K562 (cell line): Measurements from ENCODE around the gene MOSPD3. TPM values are rescaled to one million over a fixed set of nuclear protein-coding genes. Genes with fewer than 3 reads are reported as not detected.

Source experiments
- C11orf30 ChIP-seq: fragments of 450-650 bp; IDR thresholded peaks from 2 replicates; pipeline ENCODE4 v1.6.1; 2016; ENCODE audit warnings: low read depth, mild to moderate bottlenecking
- CCAR2 ChIP-seq: fragments of 200-400 bp; formaldehyde crosslinking; IDR thresholded peaks from 2 replicates; pipeline ENCODE4 v1.6.1; 2017; ENCODE audit warnings: mild to moderate bottlenecking, low read depth, low read length
- DACH1 ChIP-seq: fragments of 450-650 bp; IDR thresholded peaks from 2 replicates; pipeline ENCODE4 v1.6.1; 2018; ENCODE audit not compliant: partially characterized antibody
- DMBX1 ChIP-seq: fragments of 250-450 bp; sonication (Bioruptor Pico); IDR thresholded peaks from 2 replicates; pipeline ENCODE4 v1.8.0; 2022; ENCODE audit warnings: inconsistent platforms, mild to moderate bottlenecking, moderate library complexity, borderline replicate concordance
- GABPA ChIP-seq: fragments of 200-800 bp; sonication (Bioruptor generic); conservative IDR thresholded peaks from 2 replicates; pipeline ENCODE4 v1.6.1; 2016; ENCODE audit warnings: low read depth, missing genetic modification characterization, missing compliant biosample characterization
- LEF1 ChIP-seq: fragments of 450-650 bp; IDR thresholded peaks from 2 replicates; pipeline ENCODE4 v1.6.1; 2016; ENCODE audit warnings: mild to moderate bottlenecking
- MAFK ChIP-seq: IDR thresholded peaks from 2 replicates; pipeline ENCODE4 v1.6.1; 2011; ENCODE audit warnings: low read length, improper control_type of control experiment
- MCM2 ChIP-seq: fragments of 450-650 bp; IDR thresholded peaks from 2 replicates; pipeline ENCODE4 v1.6.1; 2017; ENCODE audit warnings: low read depth, mild to moderate bottlenecking
- ZNF124 ChIP-seq: sonication (generic); formaldehyde crosslinking; IDR thresholded peaks from 2 replicates; pipeline ENCODE4 v1.8.1; 2022; ENCODE audit warnings: missing genetic modification reagents
- ZNF668 ChIP-seq: fragments of 250-450 bp; sonication (Bioruptor Pico); IDR thresholded peaks from 2 replicates; pipeline ENCODE4 v1.8.0; 2022; ENCODE audit warnings: mild to moderate bottlenecking, inconsistent platforms
- polyA plus RNA-seq, 8 experiments: library from polyadenylated mRNA; depleted of rRNA in 4 of 8; stranded (reverse) in 5 of 8; unstranded in 3 of 8; fragments of >200 nt; fragmentation: Nextera tagmentation in 2 of 8; fragmentation: Illumina TruSeq in 1 of 8; extraction: Ambion mirVana in 2 of 8; extraction: Trizol in 1 of 8; gene quantifications; 2 replicates each; pipeline versions ENCODE4 v1.2.1 to v1.2.3, GENCODE V29; 2011 to 2014; ENCODE audit warnings: inconsistent platforms in 1 of 8, missing spikeins in 1 of 8
- total RNA-seq, 7 experiments: library from RNA; depleted of rRNA in 6 of 7; stranded (reverse); fragments of >200 nt in 6 of 7; fragmentation: Illumina TruSeq in 2 of 7; extraction: Trizol in 2 of 7; gene quantifications; 2 replicates each; pipeline versions ENCODE4 v1.2.1 to v1.2.3, GENCODE V29; 2011 to 2021; ENCODE audit warnings: low replicate concordance in 1 of 7
- TF ChIP-seq, protein P1 (sequence below): fragments of 200-600 bp; sonication (generic); IDR thresholded peaks from one replicate; pipeline ENCODE4 v1.6.1; 2012; ENCODE audit warnings: mild to moderate bottlenecking, low read depth, low read length, inconsistent platforms
- TF ChIP-seq, protein P2 (sequence below): fragments of 250-450 bp; sonication (Bioruptor Pico); IDR thresholded peaks from 2 replicates; pipeline ENCODE4 v1.5.0; 2022; ENCODE audit warnings: mild to moderate bottlenecking

The MOSPD3 gene
- total and polyA plus RNA-seq, 9 of the 15 experiments (the other 6 are each of a cell fraction or from before 2014, with no cell fraction given) = 1.4 to 32.1 (median 7.3) TPM

DNA sequence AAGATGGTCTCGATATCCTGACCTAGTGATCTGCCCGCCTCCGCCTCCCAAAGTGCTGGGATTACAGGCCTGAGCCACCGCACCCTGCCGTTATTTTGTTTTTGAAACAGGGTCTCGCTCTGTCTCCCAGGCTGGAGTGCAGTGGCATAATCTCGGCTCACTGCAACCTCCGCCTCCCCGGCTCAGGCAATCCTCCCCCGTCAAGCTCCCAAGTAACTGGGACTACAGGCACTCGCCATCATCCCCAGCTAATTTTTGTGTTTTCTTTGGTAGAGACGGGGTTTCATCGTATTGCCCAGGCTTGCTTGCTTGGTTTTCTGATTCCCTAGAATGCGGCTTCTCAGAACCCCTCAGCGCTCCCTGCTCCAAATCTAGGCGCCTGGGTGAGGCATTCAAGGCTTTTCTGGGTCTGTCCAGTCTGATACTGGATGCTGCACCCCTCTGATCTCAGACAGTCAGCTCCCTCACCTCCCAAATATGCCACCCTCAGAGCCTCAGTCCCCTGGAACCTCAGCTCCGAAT, 27.7 kb downstream of the MOSPD3 start (continued):
- TF ChIP-seq, protein P1, sequence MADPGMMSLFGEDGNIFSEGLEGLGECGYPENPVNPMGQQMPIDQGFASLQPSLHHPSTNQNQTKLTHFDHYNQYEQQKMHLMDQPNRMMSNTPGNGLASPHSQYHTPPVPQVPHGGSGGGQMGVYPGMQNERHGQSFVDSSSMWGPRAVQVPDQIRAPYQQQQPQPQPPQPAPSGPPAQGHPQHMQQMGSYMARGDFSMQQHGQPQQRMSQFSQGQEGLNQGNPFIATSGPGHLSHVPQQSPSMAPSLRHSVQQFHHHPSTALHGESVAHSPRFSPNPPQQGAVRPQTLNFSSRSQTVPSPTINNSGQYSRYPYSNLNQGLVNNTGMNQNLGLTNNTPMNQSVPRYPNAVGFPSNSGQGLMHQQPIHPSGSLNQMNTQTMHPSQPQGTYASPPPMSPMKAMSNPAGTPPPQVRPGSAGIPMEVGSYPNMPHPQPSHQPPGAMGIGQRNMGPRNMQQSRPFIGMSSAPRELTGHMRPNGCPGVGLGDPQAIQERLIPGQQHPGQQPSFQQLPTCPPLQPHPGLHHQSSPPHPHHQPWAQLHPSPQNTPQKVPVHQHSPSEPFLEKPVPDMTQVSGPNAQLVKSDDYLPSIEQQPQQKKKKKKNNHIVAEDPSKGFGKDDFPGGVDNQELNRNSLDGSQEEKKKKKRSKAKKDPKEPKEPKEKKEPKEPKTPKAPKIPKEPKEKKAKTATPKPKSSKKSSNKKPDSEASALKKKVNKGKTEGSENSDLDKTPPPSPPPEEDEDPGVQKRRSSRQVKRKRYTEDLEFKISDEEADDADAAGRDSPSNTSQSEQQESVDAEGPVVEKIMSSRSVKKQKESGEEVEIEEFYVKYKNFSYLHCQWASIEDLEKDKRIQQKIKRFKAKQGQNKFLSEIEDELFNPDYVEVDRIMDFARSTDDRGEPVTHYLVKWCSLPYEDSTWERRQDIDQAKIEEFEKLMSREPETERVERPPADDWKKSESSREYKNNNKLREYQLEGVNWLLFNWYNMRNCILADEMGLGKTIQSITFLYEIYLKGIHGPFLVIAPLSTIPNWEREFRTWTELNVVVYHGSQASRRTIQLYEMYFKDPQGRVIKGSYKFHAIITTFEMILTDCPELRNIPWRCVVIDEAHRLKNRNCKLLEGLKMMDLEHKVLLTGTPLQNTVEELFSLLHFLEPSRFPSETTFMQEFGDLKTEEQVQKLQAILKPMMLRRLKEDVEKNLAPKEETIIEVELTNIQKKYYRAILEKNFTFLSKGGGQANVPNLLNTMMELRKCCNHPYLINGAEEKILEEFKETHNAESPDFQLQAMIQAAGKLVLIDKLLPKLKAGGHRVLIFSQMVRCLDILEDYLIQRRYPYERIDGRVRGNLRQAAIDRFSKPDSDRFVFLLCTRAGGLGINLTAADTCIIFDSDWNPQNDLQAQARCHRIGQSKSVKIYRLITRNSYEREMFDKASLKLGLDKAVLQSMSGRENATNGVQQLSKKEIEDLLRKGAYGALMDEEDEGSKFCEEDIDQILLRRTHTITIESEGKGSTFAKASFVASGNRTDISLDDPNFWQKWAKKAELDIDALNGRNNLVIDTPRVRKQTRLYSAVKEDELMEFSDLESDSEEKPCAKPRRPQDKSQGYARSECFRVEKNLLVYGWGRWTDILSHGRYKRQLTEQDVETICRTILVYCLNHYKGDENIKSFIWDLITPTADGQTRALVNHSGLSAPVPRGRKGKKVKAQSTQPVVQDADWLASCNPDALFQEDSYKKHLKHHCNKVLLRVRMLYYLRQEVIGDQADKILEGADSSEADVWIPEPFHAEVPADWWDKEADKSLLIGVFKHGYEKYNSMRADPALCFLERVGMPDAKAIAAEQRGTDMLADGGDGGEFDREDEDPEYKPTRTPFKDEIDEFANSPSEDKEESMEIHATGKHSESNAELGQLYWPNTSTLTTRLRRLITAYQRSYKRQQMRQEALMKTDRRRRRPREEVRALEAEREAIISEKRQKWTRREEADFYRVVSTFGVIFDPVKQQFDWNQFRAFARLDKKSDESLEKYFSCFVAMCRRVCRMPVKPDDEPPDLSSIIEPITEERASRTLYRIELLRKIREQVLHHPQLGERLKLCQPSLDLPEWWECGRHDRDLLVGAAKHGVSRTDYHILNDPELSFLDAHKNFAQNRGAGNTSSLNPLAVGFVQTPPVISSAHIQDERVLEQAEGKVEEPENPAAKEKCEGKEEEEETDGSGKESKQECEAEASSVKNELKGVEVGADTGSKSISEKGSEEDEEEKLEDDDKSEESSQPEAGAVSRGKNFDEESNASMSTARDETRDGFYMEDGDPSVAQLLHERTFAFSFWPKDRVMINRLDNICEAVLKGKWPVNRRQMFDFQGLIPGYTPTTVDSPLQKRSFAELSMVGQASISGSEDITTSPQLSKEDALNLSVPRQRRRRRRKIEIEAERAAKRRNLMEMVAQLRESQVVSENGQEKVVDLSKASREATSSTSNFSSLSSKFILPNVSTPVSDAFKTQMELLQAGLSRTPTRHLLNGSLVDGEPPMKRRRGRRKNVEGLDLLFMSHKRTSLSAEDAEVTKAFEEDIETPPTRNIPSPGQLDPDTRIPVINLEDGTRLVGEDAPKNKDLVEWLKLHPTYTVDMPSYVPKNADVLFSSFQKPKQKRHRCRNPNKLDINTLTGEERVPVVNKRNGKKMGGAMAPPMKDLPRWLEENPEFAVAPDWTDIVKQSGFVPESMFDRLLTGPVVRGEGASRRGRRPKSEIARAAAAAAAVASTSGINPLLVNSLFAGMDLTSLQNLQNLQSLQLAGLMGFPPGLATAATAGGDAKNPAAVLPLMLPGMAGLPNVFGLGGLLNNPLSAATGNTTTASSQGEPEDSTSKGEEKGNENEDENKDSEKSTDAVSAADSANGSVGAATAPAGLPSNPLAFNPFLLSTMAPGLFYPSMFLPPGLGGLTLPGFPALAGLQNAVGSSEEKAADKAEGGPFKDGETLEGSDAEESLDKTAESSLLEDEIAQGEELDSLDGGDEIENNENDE = no peak
- TF ChIP-seq, protein P2, sequence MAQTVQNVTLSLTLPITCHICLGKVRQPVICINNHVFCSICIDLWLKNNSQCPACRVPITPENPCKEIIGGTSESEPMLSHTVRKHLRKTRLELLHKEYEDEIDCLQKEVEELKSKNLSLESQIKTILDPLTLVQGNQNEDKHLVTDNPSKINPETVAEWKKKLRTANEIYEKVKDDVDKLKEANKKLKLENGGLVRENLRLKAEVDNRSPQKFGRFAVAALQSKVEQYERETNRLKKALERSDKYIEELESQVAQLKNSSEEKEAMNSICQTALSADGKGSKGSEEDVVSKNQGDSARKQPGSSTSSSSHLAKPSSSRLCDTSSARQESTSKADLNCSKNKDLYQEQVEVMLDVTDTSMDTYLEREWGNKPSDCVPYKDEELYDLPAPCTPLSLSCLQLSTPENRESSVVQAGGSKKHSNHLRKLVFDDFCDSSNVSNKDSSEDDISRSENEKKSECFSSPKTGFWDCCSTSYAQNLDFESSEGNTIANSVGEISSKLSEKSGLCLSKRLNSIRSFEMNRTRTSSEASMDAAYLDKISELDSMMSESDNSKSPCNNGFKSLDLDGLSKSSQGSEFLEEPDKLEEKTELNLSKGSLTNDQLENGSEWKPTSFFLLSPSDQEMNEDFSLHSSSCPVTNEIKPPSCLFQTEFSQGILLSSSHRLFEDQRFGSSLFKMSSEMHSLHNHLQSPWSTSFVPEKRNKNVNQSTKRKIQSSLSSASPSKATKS (CRISPR knock-in tag) = no peak
- TF ChIP-seq C11orf30 (no peak), MCM2 (no peak), ZNF668 (no peak), DACH1 (no peak), MAFK (no peak), GABPA (tag) (no peak), CCAR2 (no peak), ZNF124 (CRISPR knock-in tag) (no peak), LEF1 (no peak), DMBX1 (CRISPR knock-in tag) (no peak)
